WTC11 (cell line): ENCODE data around the gene PDCD1LG2.

Experiments
- ATF1 ChIP-seq: sonication (generic); formaldehyde crosslinking; IDR thresholded peaks from 2 replicates; pipeline ENCODE4 v1.8.1; 2023; ENCODE audit warnings: mild to moderate bottlenecking, moderate library complexity, missing genetic modification reagents
- CTCF ChIP-seq: fragments of 200-600 bp; IDR thresholded peaks from 2 replicates; pipeline ENCODE4 v1.8.0; 2022; ENCODE audit warnings: antibody characterized with exemption
- FOXK1 ChIP-seq: sonication (generic); formaldehyde crosslinking; IDR thresholded peaks from 2 replicates; pipeline ENCODE4 v1.8.0; 2022; ENCODE audit warnings: mild to moderate bottlenecking, moderate library complexity, missing genetic modification reagents
- GABPB1 ChIP-seq: sonication (generic); formaldehyde crosslinking; IDR thresholded peaks from 2 replicates; pipeline ENCODE4 v1.8.1; 2023; ENCODE audit warnings: mild to moderate bottlenecking, missing genetic modification reagents
- MAX ChIP-seq: sonication (generic); formaldehyde crosslinking; IDR thresholded peaks from 2 replicates; pipeline ENCODE4 v1.8.0; 2022; ENCODE audit warnings: mild to moderate bottlenecking, missing genetic modification reagents
- NR1H2 ChIP-seq: sonication (generic); formaldehyde crosslinking; IDR thresholded peaks from 2 replicates; pipeline ENCODE4 v1.9.0; 2021; ENCODE audit warnings: mild to moderate bottlenecking, moderate library complexity, missing genetic modification reagents
- TCF7 ChIP-seq: sonication (generic); formaldehyde crosslinking; IDR thresholded peaks from 2 replicates; pipeline ENCODE4 v1.8.0; 2022; ENCODE audit warnings: mild to moderate bottlenecking, low read depth, missing genetic modification reagents, moderate library complexity
- USF2 ChIP-seq: sonication (generic); formaldehyde crosslinking; IDR thresholded peaks from 2 replicates; pipeline ENCODE4 v1.8.1; 2023; ENCODE audit warnings: mild to moderate bottlenecking, missing genetic modification reagents, moderate library complexity
- TF ChIP-seq, protein P1 (sequence below): sonication (generic); formaldehyde crosslinking; IDR thresholded peaks from 2 replicates; pipeline ENCODE4 v1.8.0; 2023; ENCODE audit warnings: missing genetic modification reagents, mild to moderate bottlenecking, borderline replicate concordance
- TF ChIP-seq, protein P2 (sequence below): sonication (generic); formaldehyde crosslinking; IDR thresholded peaks from 2 replicates; pipeline ENCODE4 v1.8.0; 2023; ENCODE audit warnings: mild to moderate bottlenecking, missing genetic modification reagents

- TF ChIP-seq CTCF, result no peak
- TF ChIP-seq, protein P1, sequence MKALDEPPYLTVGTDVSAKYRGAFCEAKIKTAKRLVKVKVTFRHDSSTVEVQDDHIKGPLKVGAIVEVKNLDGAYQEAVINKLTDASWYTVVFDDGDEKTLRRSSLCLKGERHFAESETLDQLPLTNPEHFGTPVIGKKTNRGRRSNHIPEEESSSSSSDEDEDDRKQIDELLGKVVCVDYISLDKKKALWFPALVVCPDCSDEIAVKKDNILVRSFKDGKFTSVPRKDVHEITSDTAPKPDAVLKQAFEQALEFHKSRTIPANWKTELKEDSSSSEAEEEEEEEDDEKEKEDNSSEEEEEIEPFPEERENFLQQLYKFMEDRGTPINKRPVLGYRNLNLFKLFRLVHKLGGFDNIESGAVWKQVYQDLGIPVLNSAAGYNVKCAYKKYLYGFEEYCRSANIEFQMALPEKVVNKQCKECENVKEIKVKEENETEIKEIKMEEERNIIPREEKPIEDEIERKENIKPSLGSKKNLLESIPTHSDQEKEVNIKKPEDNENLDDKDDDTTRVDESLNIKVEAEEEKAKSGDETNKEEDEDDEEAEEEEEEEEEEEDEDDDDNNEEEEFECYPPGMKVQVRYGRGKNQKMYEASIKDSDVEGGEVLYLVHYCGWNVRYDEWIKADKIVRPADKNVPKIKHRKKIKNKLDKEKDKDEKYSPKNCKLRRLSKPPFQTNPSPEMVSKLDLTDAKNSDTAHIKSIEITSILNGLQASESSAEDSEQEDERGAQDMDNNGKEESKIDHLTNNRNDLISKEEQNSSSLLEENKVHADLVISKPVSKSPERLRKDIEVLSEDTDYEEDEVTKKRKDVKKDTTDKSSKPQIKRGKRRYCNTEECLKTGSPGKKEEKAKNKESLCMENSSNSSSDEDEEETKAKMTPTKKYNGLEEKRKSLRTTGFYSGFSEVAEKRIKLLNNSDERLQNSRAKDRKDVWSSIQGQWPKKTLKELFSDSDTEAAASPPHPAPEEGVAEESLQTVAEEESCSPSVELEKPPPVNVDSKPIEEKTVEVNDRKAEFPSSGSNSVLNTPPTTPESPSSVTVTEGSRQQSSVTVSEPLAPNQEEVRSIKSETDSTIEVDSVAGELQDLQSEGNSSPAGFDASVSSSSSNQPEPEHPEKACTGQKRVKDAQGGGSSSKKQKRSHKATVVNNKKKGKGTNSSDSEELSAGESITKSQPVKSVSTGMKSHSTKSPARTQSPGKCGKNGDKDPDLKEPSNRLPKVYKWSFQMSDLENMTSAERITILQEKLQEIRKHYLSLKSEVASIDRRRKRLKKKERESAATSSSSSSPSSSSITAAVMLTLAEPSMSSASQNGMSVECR, result no peak
- TF ChIP-seq MAX, result no peak
- no peak for TF ChIP-seq TCF7 (CRISPR knock-in tag)
- no peak for TF ChIP-seq GABPB1 (CRISPR knock-in tag)
- no peak for TF ChIP-seq USF2 (CRISPR knock-in tag)
- TF ChIP-seq, protein P2, sequence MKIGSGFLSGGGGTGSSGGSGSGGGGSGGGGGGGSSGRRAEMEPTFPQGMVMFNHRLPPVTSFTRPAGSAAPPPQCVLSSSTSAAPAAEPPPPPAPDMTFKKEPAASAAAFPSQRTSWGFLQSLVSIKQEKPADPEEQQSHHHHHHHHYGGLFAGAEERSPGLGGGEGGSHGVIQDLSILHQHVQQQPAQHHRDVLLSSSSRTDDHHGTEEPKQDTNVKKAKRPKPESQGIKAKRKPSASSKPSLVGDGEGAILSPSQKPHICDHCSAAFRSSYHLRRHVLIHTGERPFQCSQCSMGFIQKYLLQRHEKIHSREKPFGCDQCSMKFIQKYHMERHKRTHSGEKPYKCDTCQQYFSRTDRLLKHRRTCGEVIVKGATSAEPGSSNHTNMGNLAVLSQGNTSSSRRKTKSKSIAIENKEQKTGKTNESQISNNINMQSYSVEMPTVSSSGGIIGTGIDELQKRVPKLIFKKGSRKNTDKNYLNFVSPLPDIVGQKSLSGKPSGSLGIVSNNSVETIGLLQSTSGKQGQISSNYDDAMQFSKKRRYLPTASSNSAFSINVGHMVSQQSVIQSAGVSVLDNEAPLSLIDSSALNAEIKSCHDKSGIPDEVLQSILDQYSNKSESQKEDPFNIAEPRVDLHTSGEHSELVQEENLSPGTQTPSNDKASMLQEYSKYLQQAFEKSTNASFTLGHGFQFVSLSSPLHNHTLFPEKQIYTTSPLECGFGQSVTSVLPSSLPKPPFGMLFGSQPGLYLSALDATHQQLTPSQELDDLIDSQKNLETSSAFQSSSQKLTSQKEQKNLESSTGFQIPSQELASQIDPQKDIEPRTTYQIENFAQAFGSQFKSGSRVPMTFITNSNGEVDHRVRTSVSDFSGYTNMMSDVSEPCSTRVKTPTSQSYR (CRISPR knock-in tag), result no peak
- TF ChIP-seq NR1H2, result no peak
- TF ChIP-seq ATF1 (CRISPR knock-in tag), result no peak
- TF ChIP-seq FOXK1 (CRISPR knock-in tag), result no peak
Measured at GRCh38 chr9:5509573-5509972, 758 bp upstream of the PDCD1LG2 start.
